ENCODE results near the gene PCLO. TPM values are rescaled to one million over a fixed set of nuclear protein-coding genes. Genes with fewer than 3 reads are reported as not detected.

Gene PCLO
- total and polyA plus RNA-seq, 2 of the 8 experiments (the other 6 are each of a cell fraction or from before 2014, with no cell fraction given): 1.5 to 3.2 TPM

DNA sequence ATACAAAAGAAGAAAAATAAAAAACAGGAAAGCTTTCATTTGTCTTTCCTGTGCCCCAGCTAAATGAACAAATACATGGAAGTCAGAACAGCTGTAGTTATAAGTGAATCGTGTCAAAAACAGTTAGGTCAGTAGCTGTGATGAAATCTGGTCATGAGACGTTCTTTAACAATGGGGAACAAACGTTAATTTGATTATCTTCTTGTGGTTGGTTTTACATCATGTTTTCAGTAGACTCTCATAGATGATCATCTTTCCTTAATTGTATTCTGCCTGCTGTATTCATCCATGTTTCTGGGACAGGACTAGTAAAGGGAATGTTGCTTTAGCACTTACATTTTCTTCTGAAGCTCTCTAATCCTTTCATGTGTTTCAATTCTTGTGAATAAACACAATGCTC, 97.0 kb downstream of the PCLO start:
- H3K23me2 ChIP-seq (ENCODE audit: low read depth, low read length): no peaks in the 10 kb centered on the region
- H4K20me1 ChIP-seq (replicated peaks in 1 of 2; ENCODE audit: control insufficient read depth in 1 of 2, insufficient read depth in 2 of 2, low read length in 2 of 2): no peaks in the 10 kb centered on the region
- H3K4me2 ChIP-seq (ENCODE audit: insufficient read depth in 1 of 2, low read depth in 2 of 2, low read length in 2 of 2): no peak overlapping the region
- no peak overlapping the region for H4K8ac ChIP-seq (ENCODE audit: extremely low read depth, insufficient read depth, low read length)
- H3K36me3 ChIP-seq (ENCODE audit: control insufficient read depth in 2 of 4, insufficient read depth in 4 of 4, low read length in 3 of 4): no peaks in the 10 kb centered on the region
- no peak overlapping the region for H2BK120ac ChIP-seq (replicated peaks; ENCODE audit: low read depth, low read length)
- no peak overlapping the region for H3K14ac ChIP-seq (ENCODE audit: insufficient read length)
- H2AK5ac ChIP-seq (ENCODE audit: low read depth, low read length): no peak overlapping the region
- WGBS, 2 experiments (ENCODE audit: extremely low coverage in 1 of 2, insufficient coverage in 1 of 2, insufficient read length in 1 of 2, insufficient replicate concordance in 2 of 2, low coverage in 1 of 2, low lambda C conversion rate in 2 of 2, missing lambda C conversion rate in 1 of 2): 84% methylated on average over 3 of the region's 3 CpGs; no CpG with 5 or more reads in 1 of the 2 experiments
- no peak overlapping the region for H3K4ac ChIP-seq (replicated peaks; ENCODE audit: insufficient read length, low read depth, low read length)
- H3K79me2 ChIP-seq (ENCODE audit: control insufficient read depth in 1 of 2, insufficient read depth in 2 of 2, low read length in 2 of 2): no peaks in the 10 kb centered on the region
- H3K27ac ChIP-seq (ENCODE audit: low read depth, low read length): no peak overlapping the region
- no peak overlapping the region for H2BK20ac ChIP-seq (ENCODE audit: low read length)
- H3K9me3 ChIP-seq (ENCODE audit: insufficient read depth in 2 of 2, low read depth in 1 of 2, low read length in 1 of 2): no peaks in the 10 kb centered on the region
- no peak overlapping the region for H2BK5ac ChIP-seq (ENCODE audit: low read depth, low read length)
- DNase-seq (ENCODE audit: low read depth in 1 of 2, low spot score in 2 of 2) (no peak), FAIRE-seq (no peak)
- no peak overlapping the region for H3K9ac ChIP-seq (replicated peaks in 1 of 4; ENCODE audit: extremely low read depth in 1 of 4, low read depth in 3 of 4, low read length in 3 of 4)
- no peak overlapping the region for H3K23ac ChIP-seq (ENCODE audit: insufficient read length)
- no peak overlapping the region for H2AFZ ChIP-seq (ENCODE audit: low read length)
- no peak overlapping the region for H2BK12ac ChIP-seq (ENCODE audit: low read depth, low read length)
- no peak overlapping the region for H2BK15ac ChIP-seq (ENCODE audit: low read length)
- no peak overlapping the region for H3K56ac ChIP-seq (replicated peaks; ENCODE audit: insufficient read length, low read depth, low read length)
- no peaks in the 10 kb centered on the region for H3K79me1 ChIP-seq (ENCODE audit: low read depth, low read length)
- H4K91ac ChIP-seq (replicated peaks; ENCODE audit: insufficient read length, low read length): no peak overlapping the region
- ChIA-PET CTCF (ENCODE audit: partially characterized antibody) (interaction anchor here (1.3 kb wide), 1 partner anchor 13 kb away, joined by 3 read pairs; no protein-coding TSS in a partner anchor), POLR2A (ENCODE audit: partially characterized antibody) (no interaction called here)
- H4K5ac ChIP-seq (ENCODE audit: insufficient read length, low read depth, low read length): no peak overlapping the region
- H3K4me1 ChIP-seq (replicated peaks in 1 of 4; ENCODE audit: control insufficient read depth in 3 of 4, insufficient read depth in 4 of 4, low read length in 3 of 4): no peaks in the 10 kb centered on the region
- no peak overlapping the region for H3K4me3 ChIP-seq (ENCODE audit: extremely low read depth in 1 of 4, insufficient read depth in 2 of 4, low read depth in 3 of 4, low read length in 4 of 4)
- H3K27me3 ChIP-seq (replicated peaks in 1 of 4; ENCODE audit: control insufficient read depth in 3 of 4, extremely low read depth in 1 of 4, insufficient read depth in 3 of 4, low read length in 3 of 4): no peaks in the 10 kb centered on the region
- H3K18ac ChIP-seq (ENCODE audit: extremely low read depth, low read length): no peak overlapping the region
- TF ChIP-seq, protein P1, sequence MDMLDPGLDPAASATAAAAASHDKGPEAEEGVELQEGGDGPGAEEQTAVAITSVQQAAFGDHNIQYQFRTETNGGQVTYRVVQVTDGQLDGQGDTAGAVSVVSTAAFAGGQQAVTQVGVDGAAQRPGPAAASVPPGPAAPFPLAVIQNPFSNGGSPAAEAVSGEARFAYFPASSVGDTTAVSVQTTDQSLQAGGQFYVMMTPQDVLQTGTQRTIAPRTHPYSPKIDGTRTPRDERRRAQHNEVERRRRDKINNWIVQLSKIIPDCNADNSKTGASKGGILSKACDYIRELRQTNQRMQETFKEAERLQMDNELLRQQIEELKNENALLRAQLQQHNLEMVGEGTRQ (IDR thresholded peaks at IDR 0.05; ENCODE audit: low read length): no peak
